NCI-H2171 treated with DMSO at 0.1 percent for 48 hours (cell line): ENCODE data around the gene COX19.
A peak's percentile ranks its signal among the peaks of the same experiment; 100 is the strongest.
"Not testable (repeated sequence)": the region's sequence is repeated elsewhere in the genome, so short reads cannot be mapped to it uniquely, and the experiment has no call there.

Source experiments
- DNase-seq: peaks from one replicate; lab custom pipeline; 2025; lab: John Stamatoyannopoulos, UW

Gene COX19

DNA sequence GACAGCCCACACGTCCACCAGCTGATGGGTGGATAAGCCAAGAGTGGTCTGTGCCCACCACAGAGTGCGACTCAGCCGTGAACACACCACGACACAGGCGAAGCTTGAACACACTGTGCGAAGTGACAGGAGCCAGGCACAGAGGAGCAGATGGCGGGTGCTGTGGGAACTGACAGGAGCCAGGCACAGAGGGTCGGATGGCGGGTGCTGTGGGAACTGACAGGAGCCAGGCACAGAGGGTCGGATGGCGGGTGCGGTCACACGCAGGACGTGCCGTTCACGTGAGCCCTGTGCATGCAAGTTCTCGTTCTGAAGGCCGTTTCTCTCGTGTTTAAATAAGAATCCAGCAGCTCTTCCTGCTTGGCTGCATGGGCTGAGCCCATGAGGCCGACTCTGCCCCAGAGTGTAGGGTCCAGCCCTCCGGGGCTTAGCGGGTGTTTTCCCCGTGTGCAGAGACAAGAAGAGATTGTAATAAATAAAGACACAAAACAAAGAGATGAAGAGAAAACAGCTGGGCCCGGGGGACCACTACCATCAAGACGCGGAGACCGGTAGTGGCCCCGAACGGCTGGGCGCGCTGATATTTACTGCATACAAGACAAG, 15.0 kb downstream of the COX19 start:
- DNase-seq = peak; percentile 45

DNA sequence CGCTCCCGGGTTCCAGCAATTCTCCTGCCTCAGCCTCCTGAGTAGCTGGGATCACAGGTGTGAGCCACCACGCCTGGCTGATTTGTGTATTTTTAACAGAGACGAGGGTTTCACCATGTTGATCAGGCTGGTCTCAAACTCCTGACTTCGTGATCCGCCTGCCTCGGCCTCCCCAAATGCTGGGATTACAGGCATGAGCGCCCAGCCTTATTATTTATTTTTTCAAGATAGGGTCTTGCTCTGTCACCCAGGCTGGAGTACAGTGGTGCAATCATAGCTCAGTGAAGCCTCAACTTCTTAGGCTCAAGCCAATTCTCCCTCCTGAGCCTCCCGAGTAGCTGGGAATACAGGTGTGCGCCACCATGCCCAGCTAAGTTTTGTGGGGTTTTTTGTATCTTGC, 15.6 kb downstream of the COX19 start:
- not testable (repeated sequence) for DNase-seq

- no peak for DNase-seq
These were observed 16.1 kb downstream of the COX19 start for GRCh38 chr7:959271-959670.

GRCh38 chr7:958221-959200, 16.8 kb downstream of the COX19 start:
- DNase-seq = no peak

- DNase-seq = no peak
These were observed 17.7 kb downstream of the COX19 start for GRCh38 chr7:957418-958220.

DNA sequence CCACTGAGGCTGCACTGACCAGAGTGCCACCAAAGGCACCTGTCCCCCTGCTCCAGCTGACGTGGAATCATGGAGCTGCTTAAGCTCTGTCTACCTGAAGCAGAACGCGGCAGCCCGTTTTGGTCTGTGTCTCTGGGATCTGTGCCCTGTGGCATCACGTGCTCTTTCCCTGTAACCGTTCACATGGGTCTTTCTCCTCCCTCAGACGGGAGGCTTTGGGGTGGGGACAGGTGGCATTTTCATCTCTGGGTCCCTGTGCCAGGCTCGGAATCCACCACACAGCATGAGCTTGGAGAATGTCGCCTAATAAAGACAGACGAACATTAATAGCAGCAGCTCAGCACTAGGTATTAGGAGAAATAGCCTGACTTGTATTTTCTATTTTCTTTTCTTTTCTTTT, 19.3 kb downstream of the COX19 start:
- DNase-seq = peak; percentile 61

DNA sequence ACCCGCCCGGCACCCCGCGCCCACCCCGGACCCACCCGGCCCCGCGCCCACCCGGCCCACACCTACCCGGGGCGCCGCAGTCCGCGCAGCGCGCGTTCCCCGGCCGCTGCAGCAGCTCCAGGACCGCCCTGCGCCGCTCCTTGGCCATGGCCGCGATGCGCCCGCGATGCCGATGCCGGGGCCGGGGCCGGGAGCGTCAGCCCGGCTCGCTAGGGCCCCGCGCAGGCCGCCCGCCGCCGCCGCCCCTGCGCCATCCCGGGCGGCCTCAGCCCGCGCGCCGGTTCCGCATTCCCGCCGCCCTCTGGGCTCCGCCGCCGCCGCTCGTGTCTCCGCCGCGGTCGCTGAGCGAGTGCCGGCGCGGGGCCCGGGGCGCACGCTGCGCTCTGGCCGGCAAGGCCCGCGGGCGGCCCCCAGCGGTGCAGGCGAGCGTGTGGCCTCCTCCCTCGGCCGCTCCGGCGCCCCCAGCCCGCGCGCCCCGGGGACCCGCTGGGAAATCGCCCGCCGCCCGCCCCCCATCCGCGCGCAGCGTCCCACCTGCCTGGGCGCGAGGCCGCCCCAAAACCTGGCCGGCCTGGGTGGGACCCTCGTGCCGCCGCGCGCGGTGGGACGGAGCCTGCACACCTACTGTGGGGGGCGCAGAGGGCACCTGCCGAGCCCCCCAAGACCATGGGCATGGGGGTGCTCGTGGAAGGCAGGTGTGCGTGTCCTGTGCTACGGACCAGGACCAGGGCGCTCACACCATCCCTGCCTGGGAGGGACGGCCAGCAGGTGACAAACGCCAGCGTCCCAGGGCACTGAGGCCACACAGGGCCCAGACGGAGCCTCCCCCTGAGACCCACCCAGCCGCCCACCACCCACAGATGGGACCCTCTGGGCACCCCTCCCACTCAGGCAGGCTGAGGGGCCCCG, 20.8 kb downstream of the COX19 start, which contains the start of gene ADAP1:
Gene ADAP1, minus strand, starts transcription at position 351 of the 909 bp plus-strand sequence. Its CDS starts 203 bp downstream, at position 148.
- no peak for DNase-seq

DNA sequence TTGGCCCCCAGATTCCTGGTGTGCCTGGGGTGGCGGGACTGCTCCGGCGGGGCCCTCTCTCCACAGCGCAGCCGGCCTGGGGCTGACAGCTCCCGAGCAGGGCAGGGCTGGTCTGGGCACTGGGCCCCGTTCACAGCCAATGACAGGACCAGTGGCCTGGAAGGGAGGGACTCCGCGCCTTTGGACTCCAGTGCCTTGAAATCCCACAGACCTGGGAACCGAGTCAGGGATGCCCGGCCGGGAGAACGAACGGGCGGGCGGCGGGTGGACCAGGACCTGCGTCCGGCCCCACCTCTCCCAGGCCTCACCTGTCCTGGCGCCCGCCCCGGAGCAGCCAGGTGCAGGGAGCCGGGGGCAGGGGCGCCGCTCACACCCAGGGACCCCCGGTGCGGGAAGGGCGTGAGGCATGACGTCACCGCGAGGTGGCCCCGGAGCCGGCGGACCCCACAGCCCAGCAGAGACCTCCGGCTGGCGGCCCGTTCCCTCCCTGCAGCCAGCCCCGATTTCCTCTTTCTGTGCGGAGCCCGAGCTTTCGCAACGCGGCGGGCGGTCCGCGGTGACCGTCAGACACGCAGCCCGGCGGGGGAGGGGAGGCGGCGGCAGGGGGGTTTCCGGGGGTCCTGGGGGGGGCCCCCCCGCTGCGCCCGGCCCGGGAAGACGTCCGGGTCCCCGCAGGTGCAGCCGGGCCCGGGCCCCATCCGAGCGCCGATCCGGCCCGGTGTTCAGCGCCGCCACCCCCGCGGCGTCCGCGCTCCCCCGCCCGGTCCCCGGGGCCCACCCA, 21.6 kb downstream of the COX19 start:
- DNase-seq = no peak

GRCh38 chr7:952548-953441, 22.6 kb downstream of the COX19 start:
- DNase-seq = no peak

- DNase-seq = no peak
These were observed 23.3 kb downstream of the COX19 start for GRCh38 chr7:951881-952547.

- DNase-seq = no peak
These were observed 26.1 kb downstream of the COX19 start for GRCh38 chr7:949021-949934.

GRCh38 chr7:947391-948210, 27.7 kb downstream of the COX19 start:
- DNase-seq = no peak

- no peak for DNase-seq
These were observed 28.9 kb downstream of the COX19 start for GRCh38 chr7:946256-946996.

DNA sequence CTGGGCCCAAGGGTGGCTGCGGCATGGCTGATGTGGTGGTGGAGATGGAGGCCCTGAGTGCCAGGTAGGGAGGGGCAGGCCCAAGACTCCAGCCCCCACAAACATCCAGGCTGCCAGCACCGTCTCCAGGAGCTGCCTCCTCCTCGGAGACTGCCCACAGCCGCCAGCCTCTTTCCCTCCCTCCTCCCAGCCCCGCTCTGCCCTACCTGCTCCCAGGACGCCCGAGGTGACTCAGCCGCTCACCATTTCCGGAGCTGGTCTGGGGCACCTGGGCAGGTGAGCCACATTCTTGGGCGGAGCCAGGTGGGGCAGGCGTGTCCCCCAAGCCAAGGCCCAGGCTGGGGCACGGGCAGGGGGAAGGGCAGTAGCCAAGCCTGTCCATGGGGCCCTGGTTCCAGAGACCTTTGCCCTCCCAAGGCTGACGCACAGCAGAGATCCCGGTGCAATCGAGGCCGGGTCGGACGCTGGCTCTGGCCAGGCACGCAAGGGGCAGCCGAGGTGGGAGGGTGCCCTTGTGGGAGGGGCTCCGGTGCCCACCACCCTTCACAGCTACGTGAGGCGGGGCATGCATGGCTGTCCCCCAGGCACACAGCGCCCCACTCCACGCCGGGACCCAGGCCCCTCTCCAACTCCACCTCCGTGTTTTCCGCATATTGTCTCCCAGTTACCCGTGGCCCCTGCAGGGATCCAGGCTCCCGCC, 29.6 kb downstream of the COX19 start:
- DNase-seq = no peak

- DNase-seq = no peak
These were observed 30.2 kb downstream of the COX19 start for GRCh38 chr7:945147-945555.

DNA sequence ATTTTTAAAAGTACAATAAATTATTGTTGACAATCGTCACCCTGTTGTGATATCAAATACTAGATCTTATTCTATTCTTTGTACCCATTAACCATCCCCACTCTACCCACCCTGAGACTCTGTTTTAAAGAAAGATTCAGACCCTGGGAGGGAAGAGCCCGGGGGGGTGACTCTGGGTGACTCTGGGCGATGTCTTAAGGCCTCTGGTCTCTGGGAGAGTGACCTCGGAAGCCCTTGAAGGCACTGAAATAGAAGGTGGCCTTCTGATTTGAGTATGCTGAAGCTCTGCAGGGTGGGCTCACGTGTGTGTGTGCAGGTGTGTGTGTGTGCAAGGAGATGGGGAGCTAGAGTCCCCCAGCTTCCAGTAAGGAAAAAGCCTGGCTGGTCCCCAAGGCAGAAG, 30.6 kb downstream of the COX19 start:
- DNase-seq = no peak
